Measurements from ENCODE around the gene ZNF607.

ZNF607 gene

GRCh38 chr19:37725181-37725580 is 5.6 kb upstream of the ZNF607 start:
- Histone ChIP-seq H3K27ac (ENCODE audit: low read depth, low read length, poor library complexity, severe bottlenecking) (no peak overlapping the region), H3K4me1 (ENCODE audit: insufficient read depth, low read length, severe bottlenecking) (no peaks in the 10 kb centered on the region), H3F3A (ENCODE audit: insufficient read depth, low read length) (no peaks in the 10 kb centered on the region), H3K9ac (ENCODE audit: low read length) (no peak overlapping the region), H3K4me2 (ENCODE audit: low read length) (no peak overlapping the region), H3K4me3 (ENCODE audit: low read depth, low read length, poor library complexity, severe bottlenecking) (no peak overlapping the region), H3K9me3 (ENCODE audit: low read length) (0 out of 2 replicates have a peak, but pooled peaks cover 6% of the 10 kb centered on the region), H2AFZ (ENCODE audit: low read length) (no peak overlapping the region), H3K9me2 (ENCODE audit: low read depth, low read length) (no peaks in the 10 kb centered on the region), H3K36me3 (ENCODE audit: insufficient read depth, low read length) (no peaks in the 10 kb centered on the region), H3K79me2 (ENCODE audit: insufficient read depth, low read length) (no peaks in the 10 kb centered on the region), H4K20me1 (ENCODE audit: insufficient read depth, low read length) (no peaks in the 10 kb centered on the region), H3K27me3 (ENCODE audit: insufficient read depth, low read length) (no peaks in the 10 kb centered on the region)
- no peak for TF ChIP-seq CTCF (IDR thresholded peaks at IDR 0.05; ENCODE audit: low read length)
- TF ChIP-seq EZH2 (IDR thresholded peaks at IDR 0.05; ENCODE audit: borderline replicate concordance, low read length), result no peak

GRCh38 chr19:37719927-37720265 is 335 bp upstream of the ZNF607 start:
- Histone ChIP-seq H3F3A (ENCODE audit: insufficient read depth, low read length) (no peaks in the 10 kb centered on the region), H4K20me1 (ENCODE audit: insufficient read depth, low read length) (no peaks in the 10 kb centered on the region), H2AFZ (ENCODE audit: low read length) (peak overlapping the region; percentile 97; the same call in 1 of the 2 replicates), H3K79me2 (ENCODE audit: insufficient read depth, low read length) (peaks cover 16% of the 10 kb centered on the region), H3K27me3 (ENCODE audit: insufficient read depth, low read length) (no peaks in the 10 kb centered on the region), H3K4me1 (ENCODE audit: insufficient read depth, low read length, severe bottlenecking) (peaks cover 16% of the 10 kb centered on the region), H3K4me2 (ENCODE audit: low read length) (peak overlapping the region; percentile 90), H3K27ac (ENCODE audit: low read depth, low read length, poor library complexity, severe bottlenecking) (no peak overlapping the region), H3K9me3 (ENCODE audit: low read length) (peaks cover 8% of the 10 kb centered on the region; the same call in 1 of the 2 replicates), H3K4me3 (ENCODE audit: low read depth, low read length, poor library complexity, severe bottlenecking) (peak overlapping the region; percentile 71), H3K36me3 (ENCODE audit: insufficient read depth, low read length) (peaks cover 27% of the 10 kb centered on the region), H3K9ac (ENCODE audit: low read length) (no peak overlapping the region; the same call in 1 of the 2 replicates), H3K9me2 (ENCODE audit: low read depth, low read length) (no peaks in the 10 kb centered on the region)
- TF ChIP-seq CTCF (IDR thresholded peaks at IDR 0.05; ENCODE audit: low read length), result no peak
- no peak for TF ChIP-seq EZH2 (IDR thresholded peaks at IDR 0.05; ENCODE audit: borderline replicate concordance, low read length)

- peak overlapping the region; percentile 71 for H3K4me3 ChIP-seq (ENCODE audit: low read depth, low read length, poor library complexity, severe bottlenecking)
- peaks cover 16% of the 10 kb centered on the region for H3K79me2 ChIP-seq (ENCODE audit: insufficient read depth, low read length)
- H2AFZ ChIP-seq (ENCODE audit: low read length), result no peak overlapping the region
- no peak overlapping the region for H3K27ac ChIP-seq (ENCODE audit: low read depth, low read length, poor library complexity, severe bottlenecking)
- H3F3A ChIP-seq (ENCODE audit: insufficient read depth, low read length), result no peaks in the 10 kb centered on the region
- no peak for TF ChIP-seq EZH2 (IDR thresholded peaks at IDR 0.05; ENCODE audit: borderline replicate concordance, low read length)
- TF ChIP-seq CTCF (IDR thresholded peaks at IDR 0.05; ENCODE audit: low read length), result no peak
- H3K27me3 ChIP-seq (ENCODE audit: insufficient read depth, low read length), result no peaks in the 10 kb centered on the region
- H3K9me3 ChIP-seq (ENCODE audit: low read length), result peaks cover 8% of the 10 kb centered on the region; the same call in 1 of the 2 replicates
- H3K9ac ChIP-seq (ENCODE audit: low read length), result peak overlapping the region; percentile 84; the same call in 1 of the 2 replicates
- H3K36me3 ChIP-seq (ENCODE audit: insufficient read depth, low read length), result peaks cover 41% of the 10 kb centered on the region
- H4K20me1 ChIP-seq (ENCODE audit: insufficient read depth, low read length), result no peaks in the 10 kb centered on the region
- peaks cover 16% of the 10 kb centered on the region for H3K4me1 ChIP-seq (ENCODE audit: insufficient read depth, low read length, severe bottlenecking)
- no peaks in the 10 kb centered on the region for H3K9me2 ChIP-seq (ENCODE audit: low read depth, low read length)
- H3K4me2 ChIP-seq (ENCODE audit: low read length), result peak overlapping the region; percentile 90
Measured at GRCh38 chr19:37718304-37718703, 1.3 kb downstream of the ZNF607 start.

Measured in OCI-LY1 (cell line).